Measurements from ENCODE around the gene SAMD4B.

Gene SAMD4B

GRCh38 chr19:39410017-39410830 is 68.0 kb downstream of the SAMD4B start:
- no peak for DNase-seq (ENCODE audit: low spot score)

GRCh38 chr19:39410831-39411080 is 68.5 kb downstream of the SAMD4B start:
- no peak for DNase-seq (ENCODE audit: low spot score)

GRCh38 chr19:39411081-39411831 is 69.0 kb downstream of the SAMD4B start:
- DNase-seq (ENCODE audit: low spot score): no peak

GRCh38 chr19:39411832-39412099 is 69.5 kb downstream of the SAMD4B start:
- peak; percentile 91 for DNase-seq (ENCODE audit: low spot score)

- peak; percentile 99 for DNase-seq (ENCODE audit: low spot score)
Observed at GRCh38 chr19:39412100-39412866, 70.1 kb downstream of the SAMD4B start, which contains the start of gene PLEKHG2. TSS of gene PLEKHG2 (plus strand) at chr19:39412669. CDS start at chr19:39414087, 1,418 bp downstream.

- DNase-seq (ENCODE audit: low spot score): no peak
Observed at GRCh38 chr19:39412867-39413271, 70.6 kb downstream of the SAMD4B start.

- DNase-seq (ENCODE audit: low spot score): peak; percentile 46
Observed at GRCh38 chr19:39413272-39413910, 71.2 kb downstream of the SAMD4B start.

- DNase-seq (ENCODE audit: low spot score): no peak
Observed at GRCh38 chr19:39413911-39414608, 71.8 kb downstream of the SAMD4B start.

GRCh38 chr19:39415111-39416046 is 73.2 kb downstream of the SAMD4B start:
- no peak for DNase-seq (ENCODE audit: low spot score)

- DNase-seq (ENCODE audit: low spot score): no peak
Observed at GRCh38 chr19:39416152-39417120, 74.2 kb downstream of the SAMD4B start.

GRCh38 chr19:39417463-39418181 is 75.4 kb downstream of the SAMD4B start:
- DNase-seq (ENCODE audit: low spot score): no peak

GRCh38 chr19:39419003-39419402 is 76.8 kb downstream of the SAMD4B start:
- DNase-seq (ENCODE audit: low spot score): no peak

GRCh38 chr19:39420769-39421168 is 78.5 kb downstream of the SAMD4B start:
- no peak for DNase-seq (ENCODE audit: low spot score)

GRCh38 chr19:39422020-39422419 is 79.8 kb downstream of the SAMD4B start:
- no peak for DNase-seq (ENCODE audit: low spot score)

GRCh38 chr19:39423258-39424086 is 81.3 kb downstream of the SAMD4B start:
- DNase-seq (ENCODE audit: low spot score): no peak

- no peak for DNase-seq (ENCODE audit: low spot score)
Observed at GRCh38 chr19:39424934-39425333, 82.7 kb downstream of the SAMD4B start.

- no peak for DNase-seq (ENCODE audit: low spot score)
Observed at GRCh38 chr19:39425744-39426143, 83.5 kb downstream of the SAMD4B start.

- DNase-seq (ENCODE audit: low spot score): no peak
Observed at GRCh38 chr19:39426170-39426569, 83.9 kb downstream of the SAMD4B start.

All from kidney capillary endothelial cell (primary cell).